ENCODE measurements around the gene ZNF177.

Gene ZNF177

GRCh38 chr19:9348253-9348652 is 14.6 kb upstream of the ZNF177 start:
- TF ChIP-seq POLR2AphosphoS5 (IDR thresholded peaks at IDR 0.05; ENCODE audit: low read depth) (no peak), CTCF (IDR thresholded peaks at IDR 0.05; ENCODE audit: insufficient read depth, low read length) (no peak), REST (IDR thresholded peaks at IDR 0.05; ENCODE audit: insufficient replicate concordance, low read depth) (no peak), SPI1 (IDR thresholded peaks at IDR 0.05; ENCODE audit: borderline replicate concordance, low read depth) (no peak), GABPA (IDR thresholded peaks at IDR 0.05; ENCODE audit: low read depth) (no peak)

GRCh38 chr19:9348671-9349070 is 14.1 kb upstream of the ZNF177 start:
- Histone ChIP-seq H3K27ac (replicated peaks) (no peak overlapping the region), H3K27me3 (ENCODE audit: insufficient read depth, poor library complexity, severe bottlenecking) (no peaks in the 10 kb centered on the region), H3K4me3 (replicated peaks; ENCODE audit: insufficient read depth, low read length) (no peak overlapping the region)
- DNase-seq (ENCODE audit: low read depth in 1 of 2, low spot score in 1 of 2): no peak
- TF ChIP-seq SPI1 (IDR thresholded peaks at IDR 0.05; ENCODE audit: borderline replicate concordance, low read depth) (no peak), POLR2AphosphoS5 (IDR thresholded peaks at IDR 0.05; ENCODE audit: low read depth) (no peak), REST (IDR thresholded peaks at IDR 0.05; ENCODE audit: insufficient replicate concordance, low read depth) (no peak), CTCF (IDR thresholded peaks at IDR 0.05; ENCODE audit: insufficient read depth, low read length) (no peak), GABPA (IDR thresholded peaks at IDR 0.05; ENCODE audit: low read depth) (no peak)

More at GRCh38 chr19:9348253-9348652, 14.6 kb upstream of the ZNF177 start:
- no peaks in the 10 kb centered on the region for H3K27me3 ChIP-seq (ENCODE audit: insufficient read depth, poor library complexity, severe bottlenecking)
- H3K4me3 ChIP-seq (replicated peaks; ENCODE audit: insufficient read depth, low read length): no peak overlapping the region
- no peak overlapping the region for H3K27ac ChIP-seq (replicated peaks)
- DNase-seq (ENCODE audit: low read depth in 1 of 2, low spot score in 1 of 2): no peak

GRCh38 chr19:9352505-9352904 is 10.3 kb upstream of the ZNF177 start:
- no peak for DNase-seq (ENCODE audit: low read depth in 1 of 2, low spot score in 1 of 2)
- Histone ChIP-seq H3K27ac (replicated peaks) (no peak overlapping the region), H3K27me3 (ENCODE audit: insufficient read depth, poor library complexity, severe bottlenecking) (no peaks in the 10 kb centered on the region), H3K4me3 (replicated peaks; ENCODE audit: insufficient read depth, low read length) (no peak overlapping the region)
- TF ChIP-seq GABPA (IDR thresholded peaks at IDR 0.05; ENCODE audit: low read depth) (no peak), SPI1 (IDR thresholded peaks at IDR 0.05; ENCODE audit: borderline replicate concordance, low read depth) (no peak), CTCF (IDR thresholded peaks at IDR 0.05; ENCODE audit: insufficient read depth, low read length) (no peak), POLR2AphosphoS5 (IDR thresholded peaks at IDR 0.05; ENCODE audit: low read depth) (no peak), REST (IDR thresholded peaks at IDR 0.05; ENCODE audit: insufficient replicate concordance, low read depth) (no peak)
